NCI-H1694 treated with DMSO at 0.1 percent for 48 hours (cell line): ENCODE results near the gene CYBA.

Source experiments
- DNase-seq: peaks from one replicate; lab custom pipeline; 2025; lab: John Stamatoyannopoulos, UW

CYBA gene

GRCh38 chr16:88631920-88632586 is 18.8 kb downstream of the CYBA start:
- DNase-seq, result no peak

DNA sequence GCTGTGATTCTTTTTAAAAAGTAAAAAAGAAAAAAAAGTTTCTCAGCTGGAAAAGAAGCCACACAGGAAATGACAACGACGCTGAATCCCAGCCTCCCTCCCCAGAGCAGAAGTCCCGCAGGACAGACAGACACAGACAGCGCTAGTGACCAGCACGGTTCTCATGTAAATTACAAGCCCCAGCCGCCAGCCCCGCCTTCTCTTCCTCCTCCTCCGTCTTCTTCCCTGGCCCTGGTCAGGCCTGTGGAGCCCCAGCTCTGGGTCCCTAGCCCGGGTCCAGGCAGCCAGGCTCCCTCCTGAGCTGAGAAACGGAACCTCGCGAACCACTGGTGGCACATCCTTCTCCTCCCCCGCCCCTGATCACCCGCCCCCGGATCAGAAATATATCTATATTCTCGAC is 19.5 kb downstream of the CYBA start:
- DNase-seq, result no peak

GRCh38 chr16:88630941-88631340 is 19.9 kb downstream of the CYBA start:
- no peak for DNase-seq

DNA sequence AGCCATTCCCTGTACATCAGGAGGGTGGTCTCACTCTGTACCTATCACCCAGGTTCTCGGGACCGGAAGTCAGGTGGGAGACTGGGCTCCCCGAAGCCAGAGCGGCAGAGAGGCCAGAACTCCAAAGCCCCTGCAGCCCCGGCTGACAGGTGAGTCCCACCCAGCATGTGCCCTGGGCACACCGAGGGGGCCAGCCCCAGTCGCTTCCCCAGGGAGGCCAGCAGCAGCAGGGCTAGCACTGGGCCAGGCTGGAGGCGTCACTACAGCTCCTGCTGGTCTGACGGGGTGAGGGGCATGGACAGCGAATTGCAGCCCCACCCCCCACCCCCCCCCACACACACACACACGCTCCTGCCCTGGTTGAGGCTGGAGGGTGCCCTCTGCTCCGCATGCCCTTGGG is 20.4 kb downstream of the CYBA start:
- no peak for DNase-seq

DNA sequence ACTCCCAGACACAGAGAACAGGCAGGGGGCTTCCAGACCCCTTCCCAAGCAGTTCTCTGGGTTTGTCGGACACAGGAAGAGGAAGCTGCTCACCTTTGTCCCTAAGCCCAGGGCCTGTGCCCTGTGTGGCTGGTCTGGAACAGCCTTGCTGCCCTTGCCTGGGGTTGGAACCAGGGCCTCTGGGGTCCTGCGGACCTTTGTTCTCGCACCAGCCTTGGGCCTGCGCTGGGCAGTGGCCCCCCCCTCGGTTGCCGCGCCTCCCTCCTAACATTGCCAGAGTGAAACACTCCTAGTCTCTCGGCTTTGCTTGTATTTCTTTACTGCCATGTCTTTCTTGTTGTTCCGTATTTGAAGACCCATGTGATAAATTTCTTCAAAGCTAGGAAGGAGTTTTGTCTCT is 21.0 kb downstream of the CYBA start:
- DNase-seq, result no peak

- no peak for DNase-seq
These were observed 22.3 kb downstream of the CYBA start for GRCh38 chr16:88628512-88628974.

DNA sequence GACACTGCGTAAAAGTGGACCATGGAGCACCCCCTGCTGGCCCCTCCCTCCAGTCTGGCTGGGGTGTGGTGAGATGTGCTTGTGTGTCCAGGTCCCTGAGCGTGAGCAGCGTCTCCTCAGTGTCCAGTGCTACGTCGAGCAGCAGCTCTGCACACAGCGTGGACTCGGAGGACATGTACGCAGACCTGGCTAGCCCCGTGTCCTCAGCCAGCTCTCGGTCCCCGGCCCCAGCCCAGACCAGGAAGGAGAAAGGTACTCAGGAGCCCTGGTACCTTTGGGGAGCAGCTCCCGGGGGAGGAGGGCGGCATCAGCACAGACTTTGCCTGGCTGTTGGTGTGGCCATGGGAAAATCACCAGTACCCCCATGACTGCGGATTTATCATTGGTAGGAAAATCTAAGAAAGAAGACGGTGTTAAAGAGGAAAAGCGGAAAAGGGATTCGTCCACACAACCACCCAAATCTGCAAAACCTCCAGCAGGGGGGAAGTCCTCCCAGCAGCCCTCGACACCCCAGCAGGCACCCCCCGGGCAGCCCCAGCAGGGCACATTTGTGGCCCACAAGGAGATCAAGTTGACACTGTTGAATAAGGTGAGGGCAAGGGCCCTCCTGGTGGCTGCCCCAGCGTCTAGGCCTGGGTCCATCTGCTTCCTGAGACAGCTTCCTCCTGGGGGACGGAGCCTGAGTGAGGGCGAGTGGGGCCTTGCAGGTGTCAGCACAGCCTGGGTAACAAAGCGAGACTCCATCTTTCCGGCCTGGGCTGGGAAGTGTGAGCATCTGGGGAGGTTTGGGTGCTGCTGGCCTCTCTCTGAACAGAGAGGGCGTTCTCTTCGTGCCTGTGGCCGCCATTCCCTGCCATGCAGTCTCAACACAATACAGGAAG is 23.1 kb downstream of the CYBA start:
- DNase-seq, result no peak

- no peak for DNase-seq
These were observed 24.2 kb downstream of the CYBA start for GRCh38 chr16:88626646-88627045.

GRCh38 chr16:88624977-88625576 is 25.8 kb downstream of the CYBA start:
- no peak for DNase-seq

- no peak for DNase-seq
These were observed 26.4 kb downstream of the CYBA start for GRCh38 chr16:88624481-88624880.

- DNase-seq, result no peak
These were observed 27.0 kb downstream of the CYBA start for GRCh38 chr16:88623858-88624257.

- no peak for DNase-seq
These were observed 28.0 kb downstream of the CYBA start for GRCh38 chr16:88622866-88623265.

- DNase-seq, result no peak
These were observed 28.7 kb downstream of the CYBA start for GRCh38 chr16:88622125-88622524.

- DNase-seq, result no peak
These were observed 30.7 kb downstream of the CYBA start for GRCh38 chr16:88619859-88620815.

GRCh38 chr16:88618956-88619667 is 31.7 kb downstream of the CYBA start:
- DNase-seq, result no peak

- no peak for DNase-seq
These were observed 32.5 kb downstream of the CYBA start for GRCh38 chr16:88618182-88618955.

- DNase-seq, result no peak
These were observed 33.4 kb downstream of the CYBA start for GRCh38 chr16:88617268-88618031.

- DNase-seq, result no peak
These were observed 34.1 kb downstream of the CYBA start for GRCh38 chr16:88616736-88617135.

- DNase-seq, result no peak
These were observed 34.5 kb downstream of the CYBA start for GRCh38 chr16:88616320-88616719.
